B cell (primary cell): ENCODE results near the gene EXOC6. TPM values are rescaled to one million over a fixed set of nuclear protein-coding genes. Genes with fewer than 3 reads are reported as not detected.

Source experiments
- ATAC-seq: fragments of 200-7000 bp; cut with Tn5 transposase; one replicate; pipeline ENCODE4 v1.10.0; 2021; ENCODE audit warnings: low read depth, mild to moderate bottlenecking, moderate number of reproducible peaks, moderate library complexity
- CTCF ChIA-PET: fragments of 350-600 bp; sonication (Branson Sonifier 250); formaldehyde crosslinking; loops from one replicate; lab custom pipeline; 2021; ENCODE audit warnings: antibody characterized with exemption, inconsistent platforms; lab: Charles Lee
- POLR2A ChIA-PET: fragments of 350-600 bp; sonication (Branson Sonifier 250); formaldehyde crosslinking; loops from one replicate; lab custom pipeline; 2021; ENCODE audit warnings: antibody characterized with exemption; lab: Charles Lee
- DNase-seq: peaks from one replicate; pipeline ENCODE4 v3.0.0; 2013
- H2AFZ ChIP-seq: 2 replicates; pipeline ENCODE4 v1.6.1; 2012; ENCODE audit warnings: mild to moderate bottlenecking, low read depth, low read length; ENCODE audit not compliant: insufficient read depth, poor library complexity, severe bottlenecking
- H3K27ac ChIP-seq, 2 donors: 1 replicate in 1 of 2; 2 replicates in 1 of 2; pipeline ENCODE4 v1.5.1; 2012 to 2013; ENCODE audit warnings: low read length in 2 of 2, mild to moderate bottlenecking in 2 of 2, moderate library complexity in 1 of 2
- H3K27me3 ChIP-seq, 4 experiments: fragments of 200-600 bp in 1 of 4; sonication (generic) in 1 of 4; replicated peaks in 1 of 4; 1 replicate in 2 of 4; 2 replicates in 2 of 4; pipeline versions ENCODE4 v1.6.1 to v1.7.0; 2013 to 2016; ENCODE audit warnings: low read length in 3 of 4, mild to moderate bottlenecking in 2 of 4, mixed read lengths in 1 of 4, moderate library complexity in 1 of 4; ENCODE audit not compliant: insufficient read depth in 4 of 4, control insufficient read depth in 3 of 4; ENCODE audit errors: control extremely low read depth in 1 of 4
- H3K36me3 ChIP-seq, 2 experiments: replicated peaks in 1 of 2; 1 replicate in 1 of 2; 2 replicates in 1 of 2; pipeline versions ENCODE4 v1.6.1 to v1.7.1; 2013; ENCODE audit warnings: low read length in 1 of 2; ENCODE audit not compliant: insufficient read depth in 2 of 2, control insufficient read depth in 1 of 2; ENCODE audit errors: control extremely low read depth in 1 of 2, extremely low read depth in 1 of 2
- H3K4me1 ChIP-seq, 2 donors: fragments of 200-600 bp in 1 of 2; sonication (generic) in 1 of 2; 1 replicate in 1 of 2; 2 replicates in 1 of 2; pipeline versions ENCODE4 v1.5.1 to v1.6.1; 2013 to 2017; ENCODE audit warnings: low read length in 2 of 2; ENCODE audit not compliant: control insufficient read depth in 2 of 2, insufficient read depth in 2 of 2
- H3K4me2 ChIP-seq: replicated peaks from 2 replicates; pipeline ENCODE3; 2012; ENCODE audit warnings: mild to moderate bottlenecking, low read depth, low read length; ENCODE audit not compliant: poor library complexity, severe bottlenecking
- H3K4me3 ChIP-seq, 5 experiments: fragments of 200-600 bp in 1 of 5; sonication (generic) in 1 of 5; 1 replicate in 3 of 5; 2 replicates in 2 of 5; pipeline versions ENCODE4 v1.5.1 to v1.7.0; 2011 to 2016; ENCODE audit warnings: low read length in 4 of 5, mild to moderate bottlenecking in 4 of 5, low read depth in 2 of 5, control low read depth in 1 of 5, moderate library complexity in 1 of 5; ENCODE audit not compliant: insufficient read depth in 1 of 5; ENCODE audit errors: control extremely low read depth in 1 of 5, extremely low read depth in 1 of 5
- H3K79me2 ChIP-seq: fragments of 200-600 bp; sonication (generic); one replicate; pipeline ENCODE4 v1.6.0; 2016; ENCODE audit warnings: low read length; ENCODE audit not compliant: control insufficient read depth, insufficient read depth
- H3K9ac ChIP-seq: fragments of 200-600 bp; sonication (generic); 2 replicates; pipeline ENCODE4 v1.6.1; 2017; ENCODE audit warnings: mild to moderate bottlenecking, low read length, moderate library complexity
- H3K9me3 ChIP-seq, 3 donors: one replicate each; pipeline versions ENCODE4 v1.6.1 to v1.7.1; 2013; ENCODE audit warnings: low read length in 2 of 3; ENCODE audit not compliant: control insufficient read depth in 2 of 3, insufficient read depth in 1 of 3; ENCODE audit errors: control extremely low read depth in 1 of 3
- H4K20me1 ChIP-seq: 2 replicates; pipeline ENCODE4 v1.6.0; 2012; ENCODE audit warnings: mild to moderate bottlenecking, low read length; ENCODE audit not compliant: insufficient read depth, control insufficient read depth, poor library complexity, severe bottlenecking
- H3K27ac Mint-ChIP-seq: one replicate; pipeline ENCODE4 v1.8.0; 2021; ENCODE audit warnings: mixed read lengths
- H3K27me3 Mint-ChIP-seq: one replicate; pipeline ENCODE4 v1.8.0; 2021; ENCODE audit warnings: mixed read lengths
- H3K4me1 Mint-ChIP-seq: one replicate; pipeline ENCODE4 v1.8.0; 2021; ENCODE audit warnings: mixed read lengths
- H3K4me3 Mint-ChIP-seq: one replicate; pipeline ENCODE4 v1.8.0; 2021; ENCODE audit warnings: mixed read lengths
- H3K9me3 Mint-ChIP-seq: one replicate; pipeline ENCODE4 v1.8.0; 2022; ENCODE audit warnings: mixed read lengths; ENCODE audit not compliant: insufficient read depth
- EZH2 ChIP-seq: IDR thresholded peaks from 2 replicates; pipeline ENCODE4 v1.6.1; 2012; ENCODE audit warnings: borderline replicate concordance, low read depth, mild to moderate bottlenecking, moderate library complexity, low read length; ENCODE audit not compliant: insufficient read depth, poor library complexity, severe bottlenecking
- whole genome bisulfite sequencing: methylation state at CpG from one replicate; pipeline ENCODE4 v1.1.5; 2013; ENCODE audit warnings: missing lambda C conversion rate; ENCODE audit not compliant: insufficient coverage; 5-methylcytosine and 5-hydroxymethylcytosine counted together
- intact Hi-C: fragments of 100-400 bp; cut with micrococcal nuclease; formaldehyde crosslinking; loops from one replicate; pipeline ENCODE4 v1.10.0; 2022
- polyA plus RNA-seq: library from polyadenylated mRNA; depleted of rRNA; stranded (reverse); fragments of >200 nt; gene quantifications from 2 replicates; pipeline ENCODE4 v1.2.3, GENCODE V29; 2012
- total RNA-seq, 2 donors: library from RNA; stranded (reverse); fragments of 120-200 nt in 1 of 2; gene quantifications; 1 replicate in 1 of 2; 2 replicates in 1 of 2; pipeline versions ENCODE4 v1.2.3 to v1.2.4, GENCODE V29; 2013 to 2022
- TF ChIP-seq, protein P1 (sequence below): fragments of 200-600 bp; IDR thresholded peaks from one replicate; pipeline ENCODE4 v1.8.0; 2022; ENCODE audit warnings: antibody characterized with exemption, mild to moderate bottlenecking

The EXOC6 gene
- total and polyA plus RNA-seq, 2 donors (not counting 1 experiment from before 2014, with no cell fraction given) = 7.9 to 22.6 TPM

DNA sequence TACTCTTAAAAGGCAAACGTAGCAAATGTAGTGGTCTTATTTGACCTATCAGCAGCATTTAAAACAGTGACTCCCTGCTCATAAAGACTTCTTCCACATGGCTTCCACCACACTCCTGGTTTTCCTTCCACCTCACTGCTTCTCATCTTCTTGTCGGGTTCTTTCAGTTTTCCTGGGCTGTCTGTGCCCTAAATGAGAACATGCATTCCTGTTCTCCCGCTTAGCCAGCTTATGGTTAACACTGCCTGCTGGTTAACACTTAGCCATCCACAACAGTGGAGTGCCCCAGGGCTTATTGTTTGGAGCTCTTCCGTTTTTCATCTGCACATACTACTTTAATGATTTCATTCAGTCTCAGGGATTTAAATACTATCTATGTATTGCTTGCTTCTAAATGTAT, 34.3 kb upstream of the EXOC6 start:
- H3K4me1 ChIP-seq = peaks cover 5 to 15% of the 10 kb centered on the region in 2 donors
- Mint-ChIP-seq H3K4me3 (no peak overlapping the region), H3K27me3 (peaks cover 4% of the 10 kb centered on the region), H3K4me1 (peaks cover 21% of the 10 kb centered on the region), H3K9me3 (no peaks in the 10 kb centered on the region), H3K27ac (no peak overlapping the region)
- H3K9ac ChIP-seq = no peak overlapping the region
- POLR2A ChIA-PET = no interaction called here
- CTCF ChIA-PET = interaction anchor here (1.3 to 1.5 kb wide), 2 partner anchors 12 to 29 kb away, joined by 3 to 4 read pairs; no protein-coding TSS in a partner anchor
- no peak overlapping the region for H2AFZ ChIP-seq
- H3K4me2 ChIP-seq = no peak overlapping the region
- 99% methylated on average over 3 of the region's 4 CpGs for WGBS
- no peaks in the 10 kb centered on the region for H4K20me1 ChIP-seq
- H3K27ac ChIP-seq = no peak overlapping the region
- ATAC-seq = no peak
- H3K4me3 ChIP-seq = no peak overlapping the region
- TF ChIP-seq EZH2 = no peak
- TF ChIP-seq, protein P1, sequence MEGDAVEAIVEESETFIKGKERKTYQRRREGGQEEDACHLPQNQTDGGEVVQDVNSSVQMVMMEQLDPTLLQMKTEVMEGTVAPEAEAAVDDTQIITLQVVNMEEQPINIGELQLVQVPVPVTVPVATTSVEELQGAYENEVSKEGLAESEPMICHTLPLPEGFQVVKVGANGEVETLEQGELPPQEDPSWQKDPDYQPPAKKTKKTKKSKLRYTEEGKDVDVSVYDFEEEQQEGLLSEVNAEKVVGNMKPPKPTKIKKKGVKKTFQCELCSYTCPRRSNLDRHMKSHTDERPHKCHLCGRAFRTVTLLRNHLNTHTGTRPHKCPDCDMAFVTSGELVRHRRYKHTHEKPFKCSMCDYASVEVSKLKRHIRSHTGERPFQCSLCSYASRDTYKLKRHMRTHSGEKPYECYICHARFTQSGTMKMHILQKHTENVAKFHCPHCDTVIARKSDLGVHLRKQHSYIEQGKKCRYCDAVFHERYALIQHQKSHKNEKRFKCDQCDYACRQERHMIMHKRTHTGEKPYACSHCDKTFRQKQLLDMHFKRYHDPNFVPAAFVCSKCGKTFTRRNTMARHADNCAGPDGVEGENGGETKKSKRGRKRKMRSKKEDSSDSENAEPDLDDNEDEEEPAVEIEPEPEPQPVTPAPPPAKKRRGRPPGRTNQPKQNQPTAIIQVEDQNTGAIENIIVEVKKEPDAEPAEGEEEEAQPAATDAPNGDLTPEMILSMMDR = no peak
- peaks cover 0 to 6% (median 0%) of the 10 kb centered on the region in 4 experiments for H3K27me3 ChIP-seq
- intact Hi-C loops = no loop called here
- H3K9me3 ChIP-seq = peaks cover 0 to 4% (median 2%) of the 10 kb centered on the region in 3 donors
- H3K36me3 ChIP-seq = no peaks in the 10 kb centered on the region
- DNase-seq = no peak
- H3K79me2 ChIP-seq = no peaks in the 10 kb centered on the region

DNA sequence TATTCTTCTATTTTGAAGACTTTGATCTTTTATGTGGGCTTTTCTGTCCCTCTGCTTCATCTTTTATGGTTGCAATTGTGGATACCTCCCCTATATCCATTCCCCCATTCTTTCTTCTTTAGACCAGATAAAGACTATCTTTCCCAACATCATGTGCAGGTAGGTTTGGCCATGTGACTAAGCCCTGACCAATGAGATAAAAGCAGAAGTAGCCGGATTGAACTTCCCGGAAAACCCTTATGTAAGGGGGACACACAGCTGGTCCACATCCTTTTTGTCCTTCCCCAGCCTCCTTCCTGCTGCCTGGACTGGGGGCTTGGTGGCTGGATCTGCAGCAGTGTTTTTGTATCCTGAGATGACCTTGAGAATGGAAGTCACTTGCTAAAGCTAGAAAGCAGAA, 33.5 kb upstream of the EXOC6 start:
- Histone ChIP-seq H2AFZ (no peak overlapping the region), H3K9me3 (peaks cover 0 to 2% (median 0%) of the 10 kb centered on the region in 3 donors), H3K4me1 (peaks cover 5 to 13% of the 10 kb centered on the region in 2 donors), H3K9ac (no peak overlapping the region), H3K36me3 (no peaks in the 10 kb centered on the region), H3K4me2 (no peak overlapping the region), H3K4me3 (no peak overlapping the region), H3K27ac (no peak overlapping the region), H3K79me2 (no peaks in the 10 kb centered on the region), H4K20me1 (no peaks in the 10 kb centered on the region), H3K27me3 (peaks cover 0 to 6% (median 0%) of the 10 kb centered on the region in 4 experiments)
- H3K4me1 Mint-ChIP-seq = peaks cover 19% of the 10 kb centered on the region
- peaks cover 4% of the 10 kb centered on the region for H3K27me3 Mint-ChIP-seq
- no peak overlapping the region for H3K4me3 Mint-ChIP-seq
- no peak overlapping the region for H3K27ac Mint-ChIP-seq
- ChIA-PET CTCF (interaction anchor here (1.3 to 1.5 kb wide), 2 partner anchors 13 to 28 kb away, joined by 3 to 4 read pairs; no protein-coding TSS in a partner anchor), POLR2A (no interaction called here)
- 93% methylated on average over 2 of the region's 2 CpGs for WGBS
- intact Hi-C loops = loop anchor here (5.0 kb wide), 1 partner anchor 37 kb away; no protein-coding TSS in a partner anchor
- ATAC-seq (no peak), DNase-seq (no peak)
- TF ChIP-seq EZH2 = no peak
- TF ChIP-seq, protein P1 = no peak
- H3K9me3 Mint-ChIP-seq = no peaks in the 10 kb centered on the region
